HepG2 (cell line): ENCODE results near the gene SPIB. TPM values are rescaled to one million over a fixed set of nuclear protein-coding genes. Genes with fewer than 3 reads are reported as not detected.
A peak's percentile ranks its signal among the peaks of the same experiment; 100 is the strongest.

Source experiments
- ATAD3A ChIP-seq: sonication (generic); formaldehyde crosslinking; IDR thresholded peaks from 2 replicates; pipeline ENCODE4 v1.4.0; 2020; ENCODE audit warnings: missing genetic modification reagents
- ESRRA ChIP-seq: sonication (generic); formaldehyde crosslinking; IDR thresholded peaks from 2 replicates; pipeline ENCODE4 v1.5.1; 2020; ENCODE audit warnings: mild to moderate bottlenecking, low read depth, missing genetic modification reagents
- FOSL2 ChIP-seq: sonication (generic); formaldehyde crosslinking; IDR thresholded peaks from 2 replicates; pipeline ENCODE4 v1.4.0; 2020; ENCODE audit warnings: missing genetic modification reagents
- GFI1 ChIP-seq: sonication (generic); formaldehyde crosslinking; IDR thresholded peaks from 2 replicates; pipeline ENCODE4 v1.5.0; 2020; ENCODE audit warnings: missing genetic modification reagents, mild to moderate bottlenecking, borderline replicate concordance
- MLLT10 ChIP-seq: sonication (generic); formaldehyde crosslinking; IDR thresholded peaks from 2 replicates; pipeline ENCODE4 v1.4.0; 2020; ENCODE audit warnings: missing genetic modification reagents
- NCOA2 ChIP-seq: sonication (generic); formaldehyde crosslinking; IDR thresholded peaks from 2 replicates; pipeline ENCODE4 v1.8.0; 2022; ENCODE audit warnings: inconsistent platforms
- NR3C1 ChIP-seq: sonication (generic); formaldehyde crosslinking; IDR thresholded peaks from 2 replicates; pipeline ENCODE4 v1.4.0; 2020; ENCODE audit warnings: missing genetic modification reagents
- PRMT3 ChIP-seq: sonication (generic); formaldehyde crosslinking; IDR thresholded peaks from 2 replicates; pipeline ENCODE4 v1.8.1; 2022; ENCODE audit warnings: low read depth, mild to moderate bottlenecking, moderate library complexity, missing genetic modification reagents, borderline replicate concordance
- RXRB ChIP-seq: IDR thresholded peaks from 2 replicates; pipeline ENCODE4 v1.6.1; 2016; ENCODE audit warnings: borderline replicate concordance, missing genetic modification reagents, missing compliant biosample characterization
- TAF1 ChIP-seq: sonication (generic); formaldehyde crosslinking; IDR thresholded peaks from 2 replicates; pipeline ENCODE4 v1.4.0; 2020; ENCODE audit warnings: missing genetic modification reagents
- TERF1 ChIP-seq: sonication (generic); formaldehyde crosslinking; IDR thresholded peaks from 2 replicates; pipeline ENCODE4 v1.8.0; 2022; ENCODE audit warnings: mild to moderate bottlenecking, missing genetic modification reagents, moderate library complexity
- THAP8 ChIP-seq: sonication (generic); formaldehyde crosslinking; IDR thresholded peaks from 2 replicates; pipeline ENCODE4 v1.5.1; 2020; ENCODE audit warnings: missing genetic modification reagents, mild to moderate bottlenecking, borderline replicate concordance
- TMF1 ChIP-seq: sonication (generic); formaldehyde crosslinking; IDR thresholded peaks from 2 replicates; pipeline ENCODE4 v1.8.1; 2022; ENCODE audit warnings: low read depth, missing genetic modification reagents
- TRIM24 ChIP-seq: sonication (generic); formaldehyde crosslinking; IDR thresholded peaks from 2 replicates; pipeline ENCODE4 v1.8.0; 2022; ENCODE audit warnings: mild to moderate bottlenecking, missing genetic modification reagents
- YEATS2 ChIP-seq: sonication (generic); formaldehyde crosslinking; IDR thresholded peaks from 2 replicates; pipeline ENCODE4 v1.4.0; 2020; ENCODE audit warnings: missing genetic modification reagents, borderline replicate concordance
- ZNF224 ChIP-seq: sonication (generic); formaldehyde crosslinking; IDR thresholded peaks from 2 replicates; pipeline ENCODE4 v1.5.0; 2020; ENCODE audit warnings: mild to moderate bottlenecking, missing genetic modification reagents
- ZNF263 ChIP-seq: sonication (generic); formaldehyde crosslinking; IDR thresholded peaks from 2 replicates; pipeline ENCODE4 v1.4.0; 2020; ENCODE audit warnings: missing genetic modification reagents
- ZNF276 ChIP-seq: sonication (generic); formaldehyde crosslinking; IDR thresholded peaks from 2 replicates; pipeline ENCODE4 v1.4.0; 2020; ENCODE audit warnings: mild to moderate bottlenecking, low read depth, missing genetic modification reagents
- ZNF382 ChIP-seq: sonication (generic); formaldehyde crosslinking; IDR thresholded peaks from 2 replicates; pipeline ENCODE4 v1.5.0; 2020; ENCODE audit warnings: missing genetic modification reagents, mild to moderate bottlenecking, borderline replicate concordance
- ZNF446 ChIP-seq: sonication (generic); formaldehyde crosslinking; IDR thresholded peaks from 2 replicates; pipeline ENCODE4 v1.5.0; 2020; ENCODE audit warnings: mild to moderate bottlenecking, missing genetic modification reagents
- ZNF451 ChIP-seq: sonication (generic); formaldehyde crosslinking; IDR thresholded peaks from 2 replicates; pipeline ENCODE4 v1.5.0; 2020; ENCODE audit warnings: mild to moderate bottlenecking, missing genetic modification reagents
- polyA plus RNA-seq, 8 experiments: library from polyadenylated mRNA; depleted of rRNA in 3 of 8; stranded (reverse) in 7 of 8; unstranded in 1 of 8; fragments of >200 nt; fragmentation: Illumina TruSeq in 4 of 8; extraction: Trizol in 4 of 8; gene quantifications; 2 replicates each; pipeline versions ENCODE4 v1.2.1 to v1.2.3, GENCODE V29; 2011 to 2016; ENCODE audit warnings: low read depth in 4 of 8, missing spikeins in 1 of 8, mixed read lengths in 1 of 8; ENCODE audit not compliant: insufficient read depth in 1 of 8
- total RNA-seq, 5 experiments: library from RNA; depleted of rRNA; stranded (reverse); fragments of >200 nt; fragmentation: Illumina TruSeq; extraction: Trizol; gene quantifications; 2 replicates each; pipeline ENCODE4 v1.2.3, GENCODE V29; 2016; ENCODE audit warnings: low read depth in 1 of 5
- TF ChIP-seq, protein P1 (sequence below): sonication (generic); formaldehyde crosslinking; IDR thresholded peaks from 2 replicates; pipeline ENCODE4 v1.9.0; 2022; ENCODE audit warnings: low read depth, missing genetic modification reagents
- TF ChIP-seq, protein P2 (sequence below): sonication (generic); formaldehyde crosslinking; IDR thresholded peaks from 2 replicates; pipeline ENCODE4 v1.5.0; 2020; ENCODE audit warnings: mild to moderate bottlenecking, missing genetic modification reagents, moderate library complexity

SPIB gene
- total and polyA plus RNA-seq, 2 of the 13 experiments (the other 11 are each of a cell fraction or from before 2014, with no cell fraction given) = 0.04 TPM; not detected in 1

DNA sequence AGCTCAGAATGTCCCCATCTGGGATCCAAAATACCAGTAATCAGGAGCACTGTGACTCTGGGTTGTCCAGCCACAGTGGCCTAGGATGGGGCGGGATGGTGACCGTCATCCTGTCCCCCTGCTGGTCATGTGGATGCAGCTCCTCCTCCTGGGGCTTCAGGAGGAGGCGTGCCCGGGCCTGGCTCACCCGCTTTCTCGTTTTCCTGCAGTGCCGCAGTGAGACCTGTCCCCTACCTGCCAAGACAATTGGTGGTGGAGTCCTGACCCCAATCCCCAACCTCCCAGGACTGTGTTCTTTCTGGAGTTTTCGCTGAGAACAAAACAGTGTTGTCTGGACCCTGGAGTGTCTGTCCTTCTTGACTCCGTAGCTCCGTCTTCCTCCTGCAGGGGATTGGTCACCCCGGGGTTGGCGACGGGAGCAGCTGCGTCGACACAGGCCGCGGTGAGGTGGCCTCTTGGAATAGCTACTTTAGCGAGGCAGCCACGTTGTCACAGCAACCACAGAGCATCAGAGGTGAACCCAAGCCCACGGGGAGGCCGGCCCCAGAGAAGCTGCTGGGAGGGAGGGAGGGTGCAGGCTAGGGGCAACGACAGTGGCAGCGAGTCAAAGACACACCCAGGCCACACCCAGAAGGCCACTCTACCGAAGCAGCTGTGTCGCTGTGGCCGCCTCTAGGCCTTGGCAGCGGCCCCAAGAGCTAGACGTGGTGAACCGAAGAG is 47.4 kb downstream of the SPIB start (continued):
- TF ChIP-seq ZNF263 (0 out of 2 replicates have a peak, but pooled peaks have one; percentile 41), FOSL2 (CRISPR knock-in tag) (0 out of 2 replicates have a peak, but pooled peaks have one; percentile 8), ZNF224 (CRISPR knock-in tag) (no peak), THAP8 (CRISPR knock-in tag) (no peak), TRIM24 (CRISPR knock-in tag) (no peak), ESRRA (CRISPR knock-in tag) (no peak), NCOA2 (CRISPR knock-in tag) (no peak), GFI1 (no peak), ZNF382 (CRISPR knock-in tag) (no peak), ZNF451 (CRISPR knock-in tag) (no peak), ZNF446 (no peak), ZNF276 (CRISPR knock-in tag) (no peak), TAF1 (CRISPR knock-in tag) (0 out of 2 replicates have a peak, but pooled peaks have one; percentile 15), MLLT10 (CRISPR knock-in tag) (no peak), TERF1 (CRISPR knock-in tag) (no peak), NR3C1 (CRISPR knock-in tag) (no peak), PRMT3 (no peak), TMF1 (CRISPR knock-in tag) (no peak), ATAD3A (no peak), YEATS2 (no peak), RXRB (CRISPR knock-in tag) (no peak)
- TF ChIP-seq, protein P1, sequence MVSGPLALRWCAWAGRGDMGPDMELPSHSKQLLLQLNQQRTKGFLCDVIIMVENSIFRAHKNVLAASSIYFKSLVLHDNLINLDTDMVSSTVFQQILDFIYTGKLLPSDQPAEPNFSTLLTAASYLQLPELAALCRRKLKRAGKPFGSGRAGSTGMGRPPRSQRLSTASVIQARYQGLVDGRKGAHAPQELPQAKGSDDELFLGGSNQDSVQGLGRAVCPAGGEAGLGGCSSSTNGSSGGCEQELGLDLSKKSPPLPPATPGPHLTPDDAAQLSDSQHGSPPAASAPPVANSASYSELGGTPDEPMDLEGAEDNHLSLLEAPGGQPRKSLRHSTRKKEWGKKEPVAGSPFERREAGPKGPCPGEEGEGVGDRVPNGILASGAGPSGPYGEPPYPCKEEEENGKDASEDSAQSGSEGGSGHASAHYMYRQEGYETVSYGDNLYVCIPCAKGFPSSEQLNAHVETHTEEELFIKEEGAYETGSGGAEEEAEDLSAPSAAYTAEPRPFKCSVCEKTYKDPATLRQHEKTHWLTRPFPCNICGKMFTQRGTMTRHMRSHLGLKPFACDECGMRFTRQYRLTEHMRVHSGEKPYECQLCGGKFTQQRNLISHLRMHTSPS (CRISPR knock-in tag) = no peak
- TF ChIP-seq, protein P2, sequence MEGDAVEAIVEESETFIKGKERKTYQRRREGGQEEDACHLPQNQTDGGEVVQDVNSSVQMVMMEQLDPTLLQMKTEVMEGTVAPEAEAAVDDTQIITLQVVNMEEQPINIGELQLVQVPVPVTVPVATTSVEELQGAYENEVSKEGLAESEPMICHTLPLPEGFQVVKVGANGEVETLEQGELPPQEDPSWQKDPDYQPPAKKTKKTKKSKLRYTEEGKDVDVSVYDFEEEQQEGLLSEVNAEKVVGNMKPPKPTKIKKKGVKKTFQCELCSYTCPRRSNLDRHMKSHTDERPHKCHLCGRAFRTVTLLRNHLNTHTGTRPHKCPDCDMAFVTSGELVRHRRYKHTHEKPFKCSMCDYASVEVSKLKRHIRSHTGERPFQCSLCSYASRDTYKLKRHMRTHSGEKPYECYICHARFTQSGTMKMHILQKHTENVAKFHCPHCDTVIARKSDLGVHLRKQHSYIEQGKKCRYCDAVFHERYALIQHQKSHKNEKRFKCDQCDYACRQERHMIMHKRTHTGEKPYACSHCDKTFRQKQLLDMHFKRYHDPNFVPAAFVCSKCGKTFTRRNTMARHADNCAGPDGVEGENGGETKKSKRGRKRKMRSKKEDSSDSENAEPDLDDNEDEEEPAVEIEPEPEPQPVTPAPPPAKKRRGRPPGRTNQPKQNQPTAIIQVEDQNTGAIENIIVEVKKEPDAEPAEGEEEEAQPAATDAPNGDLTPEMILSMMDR (CRISPR knock-in tag) = peak; percentile 58
